Sigmoid colon (tissue), 4 donors: ENCODE data around the gene MPDZ.

Source experiments
- EP300 ChIP-seq, 4 donors: sonication (generic); formaldehyde crosslinking; IDR thresholded peaks; one replicate each; pipeline ENCODE4 v1.6.1; 2017; ENCODE audit warnings: antibody characterized with exemption in 4 of 4
- POLR2A ChIP-seq, 2 donors: fragments of 450-650 bp; IDR thresholded peaks; one replicate each; pipeline ENCODE4 v1.6.1; 2016; ENCODE audit warnings: antibody characterized with exemption in 2 of 2, mild to moderate bottlenecking in 2 of 2, moderate library complexity in 2 of 2
- TF ChIP-seq, protein P1 (sequence below), 4 experiments: fragments of 450-650 bp in 3 of 4; fragments of 200-600 bp in 1 of 4; IDR thresholded peaks; one replicate each; pipeline ENCODE4 v1.5.1; 2016 to 2019; ENCODE audit warnings: antibody characterized with exemption in 4 of 4, mild to moderate bottlenecking in 3 of 4, moderate library complexity in 2 of 4

DNA sequence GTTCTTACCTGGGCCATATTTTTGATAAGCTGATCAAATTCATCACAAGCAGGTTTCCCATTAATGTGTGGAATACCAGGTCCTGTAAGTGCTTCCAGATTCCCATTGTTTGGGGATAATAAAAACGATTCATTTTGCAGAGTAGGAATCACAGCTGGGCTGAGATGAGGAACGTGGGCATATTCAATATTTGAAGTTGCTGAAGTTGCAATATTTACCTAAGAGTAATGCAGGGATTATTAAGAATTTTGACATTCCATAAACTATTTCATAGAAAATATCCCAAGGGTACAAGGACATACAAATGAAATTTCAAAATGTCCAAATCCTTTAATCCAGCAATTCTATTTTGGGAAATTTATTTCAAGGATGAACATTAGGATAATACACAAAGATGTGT lies 55.1 kb downstream of the MPDZ start:
- no peak for TF ChIP-seq POLR2A (IDR thresholded peaks at IDR 0.05)
- no peak for TF ChIP-seq EP300 (IDR thresholded peaks at IDR 0.05)
- TF ChIP-seq, protein P1, sequence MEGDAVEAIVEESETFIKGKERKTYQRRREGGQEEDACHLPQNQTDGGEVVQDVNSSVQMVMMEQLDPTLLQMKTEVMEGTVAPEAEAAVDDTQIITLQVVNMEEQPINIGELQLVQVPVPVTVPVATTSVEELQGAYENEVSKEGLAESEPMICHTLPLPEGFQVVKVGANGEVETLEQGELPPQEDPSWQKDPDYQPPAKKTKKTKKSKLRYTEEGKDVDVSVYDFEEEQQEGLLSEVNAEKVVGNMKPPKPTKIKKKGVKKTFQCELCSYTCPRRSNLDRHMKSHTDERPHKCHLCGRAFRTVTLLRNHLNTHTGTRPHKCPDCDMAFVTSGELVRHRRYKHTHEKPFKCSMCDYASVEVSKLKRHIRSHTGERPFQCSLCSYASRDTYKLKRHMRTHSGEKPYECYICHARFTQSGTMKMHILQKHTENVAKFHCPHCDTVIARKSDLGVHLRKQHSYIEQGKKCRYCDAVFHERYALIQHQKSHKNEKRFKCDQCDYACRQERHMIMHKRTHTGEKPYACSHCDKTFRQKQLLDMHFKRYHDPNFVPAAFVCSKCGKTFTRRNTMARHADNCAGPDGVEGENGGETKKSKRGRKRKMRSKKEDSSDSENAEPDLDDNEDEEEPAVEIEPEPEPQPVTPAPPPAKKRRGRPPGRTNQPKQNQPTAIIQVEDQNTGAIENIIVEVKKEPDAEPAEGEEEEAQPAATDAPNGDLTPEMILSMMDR (IDR thresholded peaks at IDR 0.05): no peak
